H54 (cell line): Measurements from ENCODE around the gene CD93.
A peak's percentile ranks its signal among the peaks of the same experiment; 100 is the strongest.

Experiments
- DNase-seq: peaks from one replicate; pipeline ENCODE4 v3.0.0; 2011; ENCODE audit warnings: low spot score, mixed read lengths; ENCODE audit not compliant: insufficient read length
- FAIRE-seq: peaks from 3 replicates; lab custom pipeline; 2011; peaks lifted over from hg19 to GRCh38; lab: Jason Lieb, UNC
- POLR2A ChIP-seq: IDR thresholded peaks from 2 replicates; pipeline ENCODE4 v1.6.1; 2011; ENCODE audit warnings: low read depth, mild to moderate bottlenecking, low read length

CD93 gene

DNA sequence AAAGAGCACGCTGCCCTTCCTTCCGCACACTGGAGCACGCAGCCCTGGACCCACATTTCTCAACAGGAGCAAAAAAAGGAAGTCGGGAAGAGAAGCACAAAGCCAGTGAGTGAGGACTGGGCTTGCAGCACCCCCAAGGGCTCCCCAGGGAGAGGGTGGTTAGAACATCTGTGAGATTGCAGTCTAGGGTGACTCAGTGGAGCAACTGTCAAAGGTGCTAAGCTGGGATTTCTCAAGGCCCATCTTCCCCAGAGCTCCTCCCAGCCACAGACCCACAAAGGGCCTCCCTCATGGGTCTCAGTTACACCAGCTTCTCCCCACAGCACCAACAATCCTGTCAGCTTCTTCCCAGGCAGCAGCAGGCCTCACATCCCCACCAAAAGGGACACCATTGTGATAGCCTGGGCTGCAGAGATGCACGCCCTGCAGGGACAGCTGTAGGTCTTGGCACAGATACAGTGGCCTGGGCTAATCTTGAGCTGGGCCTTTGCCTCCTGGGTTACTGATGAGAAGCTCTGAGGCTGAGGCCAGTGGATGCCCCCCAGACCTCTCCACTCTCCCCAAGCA is 39.6 kb upstream of the CD93 start:
- no peak for DNase-seq
- no peak for FAIRE-seq
- TF ChIP-seq POLR2A: no peak

DNA sequence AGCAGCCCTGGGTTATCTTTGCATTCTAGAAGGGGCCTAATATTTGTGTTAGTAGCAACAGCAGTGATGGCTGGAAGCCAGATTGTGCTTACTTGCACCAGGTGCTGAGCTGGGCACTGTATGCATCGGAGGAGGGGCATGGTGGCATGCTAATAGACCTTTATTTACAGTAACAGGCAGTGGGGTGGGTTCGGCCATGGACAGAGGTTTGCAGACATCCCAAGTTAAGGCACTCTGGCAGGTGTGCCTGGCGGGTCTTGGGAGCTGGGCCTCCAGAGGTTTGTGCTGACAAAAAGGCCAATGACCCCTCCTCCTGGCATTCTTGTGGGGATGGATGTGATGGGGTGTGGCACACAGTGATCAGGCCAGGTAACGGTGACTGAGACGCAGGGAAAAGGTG is 39.0 kb upstream of the CD93 start:
- FAIRE-seq (no peak), DNase-seq (no peak)
- TF ChIP-seq POLR2A: no peak

DNA sequence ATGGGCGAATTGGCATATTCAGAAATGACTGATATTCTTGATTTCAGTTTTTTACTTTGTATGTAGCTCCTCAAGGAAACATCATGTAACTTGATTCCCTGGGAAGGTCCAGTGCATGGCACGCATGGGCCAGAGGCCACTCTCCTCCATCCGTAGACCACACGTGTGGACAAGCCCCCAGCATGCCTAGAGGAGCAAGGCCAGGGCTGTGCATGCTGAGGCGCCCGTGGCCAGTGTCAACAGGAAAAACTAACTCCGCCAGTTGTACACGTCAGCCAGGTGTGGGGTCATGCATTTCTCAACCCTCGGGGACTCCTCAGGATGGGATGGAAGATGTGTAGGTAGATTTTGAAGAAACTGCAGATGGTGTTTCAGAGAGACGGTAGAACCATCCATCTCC is 37.8 kb upstream of the CD93 start:
- DNase-seq (no peak), FAIRE-seq (no peak)
- no peak for TF ChIP-seq POLR2A

DNA sequence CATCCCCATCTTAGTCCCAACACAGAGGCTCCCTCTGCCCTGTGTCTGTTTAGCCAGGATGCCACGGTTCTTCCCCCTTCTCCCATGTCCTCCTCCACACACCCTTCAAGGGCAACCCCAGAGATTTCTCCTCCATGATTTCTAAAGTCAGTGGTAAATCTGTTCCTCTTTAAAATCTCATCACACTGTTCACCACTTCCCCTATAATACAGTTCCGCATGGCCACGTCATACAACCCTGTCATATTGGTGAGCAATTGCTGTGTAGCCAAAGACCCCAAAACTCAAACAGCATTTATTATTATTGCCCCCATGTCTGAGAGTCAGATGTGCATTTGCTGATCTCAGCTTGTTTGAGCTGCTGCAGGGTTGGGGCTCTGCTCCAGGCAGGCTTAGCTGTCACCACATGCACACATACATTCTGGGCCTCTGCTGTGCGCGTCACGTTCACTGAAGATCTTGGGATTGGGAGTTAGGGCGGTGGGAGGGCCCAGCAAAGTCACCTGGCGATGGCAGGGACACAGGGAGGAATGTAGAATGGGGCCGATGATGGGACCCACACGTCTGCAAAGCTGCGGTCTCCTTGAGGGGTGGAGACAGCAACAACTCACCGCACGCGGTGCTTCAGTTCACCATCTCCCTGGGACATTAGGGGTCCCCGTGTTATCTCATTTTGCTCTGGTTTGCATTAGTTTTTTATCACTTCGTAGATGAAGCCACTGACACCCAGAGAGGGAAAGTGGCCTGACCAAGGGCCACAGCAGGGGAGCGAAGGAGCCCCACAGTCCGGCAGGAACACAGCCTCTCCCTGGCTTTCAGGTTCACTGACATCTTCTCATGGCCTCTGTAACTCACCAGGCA is 36.9 kb upstream of the CD93 start:
- DNase-seq (no peak), FAIRE-seq (no peak)
- no peak for TF ChIP-seq POLR2A

DNA sequence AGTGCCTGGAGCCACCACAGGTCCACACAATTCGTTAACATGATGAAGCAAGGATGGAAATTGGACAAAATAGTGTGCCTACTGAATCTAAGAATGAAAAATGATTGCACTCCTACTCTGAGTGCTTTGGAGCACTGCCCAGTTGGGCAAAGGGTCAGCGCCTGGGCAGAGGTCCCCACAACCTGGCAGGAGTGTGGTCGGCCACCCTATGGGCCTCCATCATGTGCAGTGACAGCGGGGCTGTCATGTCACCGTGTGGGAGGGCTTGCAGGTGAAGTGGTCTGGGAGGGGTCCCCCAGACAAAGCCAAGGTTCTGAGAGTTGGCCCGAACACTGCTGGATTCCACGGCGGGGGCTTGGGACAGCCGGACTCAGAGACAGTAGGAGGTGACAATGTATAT is 36.2 kb upstream of the CD93 start:
- no peak for TF ChIP-seq POLR2A
- FAIRE-seq (no peak), DNase-seq (no peak)

DNA sequence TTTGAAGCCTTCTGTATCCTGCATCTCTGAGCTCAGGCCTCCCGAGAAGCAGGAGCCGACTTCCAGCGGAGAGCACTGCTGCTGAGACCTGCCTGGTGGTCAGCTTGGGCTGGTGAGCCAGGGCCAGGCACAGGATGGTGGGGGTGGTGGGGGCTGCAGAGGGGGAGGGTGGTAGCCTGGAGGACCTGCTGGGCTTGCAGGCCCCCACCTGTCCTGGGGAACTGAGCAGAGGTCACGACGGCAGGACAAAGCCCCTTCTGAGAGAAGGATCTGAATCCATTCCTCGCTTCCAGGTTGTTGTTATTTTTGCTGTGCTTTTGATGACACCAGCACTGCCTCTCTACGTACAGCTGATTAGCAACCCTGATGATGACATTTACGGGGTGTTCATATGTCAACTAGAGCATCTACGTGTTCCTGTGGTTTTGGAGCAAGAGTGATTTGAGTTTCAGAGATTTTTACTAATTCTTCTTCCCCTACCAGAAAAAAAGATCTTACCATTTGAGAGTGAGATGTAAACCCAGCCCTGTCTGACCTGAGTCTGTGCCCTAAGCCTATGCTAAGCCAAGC is 35.7 kb upstream of the CD93 start:
- no peak for TF ChIP-seq POLR2A
- no peak for FAIRE-seq
- DNase-seq: no peak

DNA sequence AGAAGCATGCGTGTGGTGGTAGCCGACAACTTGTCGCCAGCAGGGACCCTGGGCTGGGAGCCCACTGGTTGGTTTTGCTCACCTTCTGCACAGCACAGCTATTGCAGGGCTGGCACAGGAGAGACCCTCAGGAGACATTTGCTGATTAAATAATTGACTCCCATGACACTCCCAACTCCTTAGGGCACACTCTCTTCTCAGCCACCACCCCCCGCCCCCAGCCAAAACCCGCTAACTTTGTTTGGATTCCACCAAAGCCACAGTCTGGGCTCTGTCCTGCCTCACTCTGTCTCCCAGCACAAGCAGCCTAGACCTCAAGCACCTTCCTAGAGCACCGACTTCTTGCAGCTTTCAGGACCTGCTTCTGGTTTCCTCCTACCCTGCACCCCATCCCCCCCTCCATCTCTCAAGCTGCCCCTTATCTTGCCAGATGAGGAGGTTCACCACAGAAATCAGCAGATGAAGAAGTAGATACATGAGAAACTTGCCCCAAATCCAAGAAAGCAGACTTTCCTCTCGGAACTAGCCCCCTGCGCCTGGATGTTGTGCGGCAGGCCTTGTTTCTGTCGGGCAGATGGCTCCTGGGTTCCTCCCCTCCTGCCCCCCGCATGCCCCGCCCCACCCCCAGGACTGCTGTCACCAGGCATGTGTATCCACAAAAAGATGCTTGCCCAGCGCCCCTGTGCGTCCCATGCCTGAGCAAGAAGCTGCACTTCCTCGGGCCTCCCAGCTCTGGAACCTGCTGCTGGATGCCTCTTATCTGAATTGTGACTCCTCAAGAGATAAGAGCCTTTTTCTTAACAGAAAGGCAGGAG is 35.0 kb upstream of the CD93 start:
- no peak for DNase-seq
- TF ChIP-seq POLR2A: no peak
- FAIRE-seq: no peak

DNA sequence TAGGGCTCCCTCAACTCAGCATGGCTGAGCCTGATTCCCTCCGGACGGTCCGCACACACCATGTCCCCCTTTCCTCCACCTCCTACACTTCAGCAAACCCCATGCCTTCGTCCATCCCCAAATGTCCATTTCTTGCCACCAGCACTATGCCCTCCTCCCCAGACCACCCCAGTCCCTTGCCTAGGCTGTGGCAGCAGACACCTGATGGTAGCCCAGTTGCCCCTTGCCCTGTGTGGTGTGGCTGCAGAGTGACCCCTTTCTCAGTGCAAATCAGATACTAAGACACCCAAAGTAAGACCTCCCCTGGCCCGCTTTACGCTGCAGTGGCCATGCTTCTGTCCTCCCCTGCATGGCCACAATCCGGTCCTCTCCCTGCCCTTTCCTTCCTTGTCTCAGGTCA is 34.1 kb upstream of the CD93 start:
- no peak for DNase-seq
- FAIRE-seq: no peak
- TF ChIP-seq POLR2A: no peak

DNA sequence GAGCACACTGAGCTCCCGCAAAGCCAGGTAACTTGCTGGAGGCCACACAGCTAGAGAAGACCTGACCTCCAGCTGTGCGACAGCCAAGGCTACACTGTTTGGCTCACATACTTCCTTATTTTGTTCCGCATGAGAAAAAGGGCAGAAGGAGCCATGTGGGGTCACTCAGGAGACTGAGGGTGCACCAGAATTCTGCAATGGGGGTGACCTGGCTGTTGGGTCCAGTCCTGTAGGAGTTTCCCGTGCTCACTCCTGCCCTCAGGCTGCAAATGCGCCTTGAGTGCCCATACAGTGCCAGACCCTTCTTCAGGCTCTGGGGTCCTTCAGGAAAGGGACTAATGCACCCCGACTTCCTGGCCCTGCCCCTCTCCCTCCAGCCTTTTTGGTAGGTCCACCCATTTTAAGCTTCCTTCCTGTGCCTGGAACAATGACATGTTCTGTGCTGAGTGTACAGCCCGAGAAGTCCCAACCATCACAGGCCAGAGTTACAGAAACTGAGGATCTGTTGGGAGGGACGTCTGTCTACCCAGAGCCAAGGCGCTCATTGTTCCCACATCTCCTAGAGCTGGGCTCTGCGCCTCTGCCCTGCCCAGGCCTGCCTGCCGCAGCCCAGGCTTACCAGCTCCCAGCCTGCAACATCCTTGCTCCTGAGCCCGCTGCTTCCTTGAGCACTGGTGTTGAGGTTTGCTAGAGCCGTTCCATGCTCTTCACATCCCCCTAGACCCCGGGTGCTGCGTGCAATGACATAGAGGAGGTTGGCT is 33.5 kb upstream of the CD93 start:
- TF ChIP-seq POLR2A: no peak
- FAIRE-seq (no peak), DNase-seq (no peak)

DNA sequence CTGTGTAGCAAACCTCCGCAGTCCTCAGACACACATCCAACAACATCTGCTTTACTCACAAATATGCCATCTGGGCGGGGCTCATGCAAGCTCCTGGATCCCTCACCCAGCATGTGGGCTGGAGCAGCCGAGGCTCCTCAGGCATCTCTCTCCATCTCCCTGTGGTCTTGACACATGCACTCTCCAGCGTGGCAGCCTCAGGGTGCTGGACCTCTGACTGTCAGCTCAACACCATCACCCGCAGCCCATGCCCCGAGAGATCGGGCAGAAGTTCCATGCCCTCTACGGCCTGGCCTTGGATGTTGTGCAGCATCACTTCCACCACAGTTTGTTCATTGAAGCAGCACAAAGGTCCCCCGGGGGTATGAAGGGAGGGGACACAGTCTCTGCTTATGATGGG is 32.6 kb upstream of the CD93 start:
- DNase-seq: no peak
- TF ChIP-seq POLR2A: no peak
- no peak for FAIRE-seq

DNA sequence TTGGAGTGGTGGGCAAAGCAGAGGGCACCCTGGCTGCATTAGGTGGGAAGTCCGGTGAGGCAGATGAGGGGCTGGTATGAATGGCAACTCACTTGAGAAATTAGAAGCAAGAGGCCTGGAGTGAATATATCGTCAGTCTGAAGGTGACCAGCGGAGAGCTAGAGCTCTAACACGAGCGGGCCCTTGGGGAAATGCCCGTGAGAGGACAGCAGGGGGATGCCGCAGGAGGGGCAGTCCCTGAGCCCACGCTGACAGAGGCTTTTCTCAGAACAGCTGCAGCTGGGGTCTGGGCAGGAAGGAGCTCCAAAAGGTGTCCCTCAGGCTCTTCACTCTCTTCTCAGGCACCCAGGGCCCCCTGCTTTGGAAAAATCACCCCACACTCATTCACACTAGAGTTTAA is 32.0 kb upstream of the CD93 start:
- TF ChIP-seq POLR2A: no peak

DNA sequence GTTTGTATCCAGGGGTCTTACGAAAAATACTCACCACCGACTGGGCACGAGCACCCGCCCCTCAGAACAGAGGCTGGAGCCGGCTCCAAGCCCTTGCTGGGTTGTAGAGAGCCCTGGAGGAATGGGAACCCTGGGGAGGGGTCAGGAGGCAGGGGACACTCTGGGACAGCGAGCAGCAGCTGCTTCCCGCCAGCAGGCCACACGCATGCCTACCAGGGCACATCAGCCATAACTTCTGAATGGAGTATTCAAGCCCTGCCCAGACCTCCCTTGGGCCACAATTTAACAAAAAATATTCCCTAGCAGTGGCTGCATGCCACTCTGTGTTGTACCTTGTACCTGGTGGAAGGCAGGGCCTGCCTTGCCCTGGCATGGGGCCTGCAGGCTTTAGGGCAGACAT is 31.6 kb upstream of the CD93 start:
- FAIRE-seq (no peak), DNase-seq (no peak)
- TF ChIP-seq POLR2A: no peak

More for the DNA sequence above, 32.0 kb upstream of the CD93 start:
- FAIRE-seq (no peak), DNase-seq (no peak)

DNA sequence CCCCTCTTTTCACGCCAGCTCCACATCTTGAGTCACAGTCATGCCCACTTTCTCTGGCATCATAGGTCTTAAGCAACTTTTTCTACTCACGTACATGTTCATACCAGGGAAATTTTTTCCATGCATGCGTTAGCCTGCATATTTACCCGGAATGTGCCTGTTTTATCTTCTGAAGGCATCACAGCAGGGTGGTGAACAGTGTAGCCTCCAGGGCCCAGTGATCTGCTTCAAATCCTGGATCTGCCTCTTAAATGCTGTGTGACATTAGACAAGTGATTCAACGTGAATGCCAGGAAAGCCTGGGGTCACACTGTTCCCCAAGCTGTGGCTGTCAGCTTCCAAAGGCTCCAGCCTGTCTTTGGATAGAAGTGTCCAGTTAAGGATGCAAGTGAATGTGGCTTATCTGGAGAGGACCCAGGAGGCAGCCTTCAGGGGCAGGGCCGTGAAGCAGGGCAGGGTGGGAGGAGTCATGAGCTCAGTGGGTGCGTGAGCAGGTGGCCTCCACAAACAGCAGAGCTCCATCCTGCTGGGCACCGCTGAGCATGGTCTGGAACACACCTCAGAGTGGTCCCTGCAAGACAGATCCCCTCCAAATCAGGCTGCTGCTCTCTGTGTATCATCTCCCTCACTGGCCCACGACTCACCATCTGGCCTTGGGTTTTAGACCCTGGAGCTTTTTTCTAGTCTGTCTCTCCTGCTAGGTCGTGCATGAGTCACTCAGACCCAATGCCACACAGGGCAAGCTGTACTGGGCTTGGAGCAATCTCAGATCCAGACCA is 30.4 kb upstream of the CD93 start:
- no peak for TF ChIP-seq POLR2A
- DNase-seq (peak; percentile 22), FAIRE-seq (no peak)
